ENCODE results near the gene ARID3C.

The ARID3C gene

GRCh38 chr9:34610434-34611206, 18.2 kb downstream of the ARID3C start:
- in situ Hi-C loops (cut with MboI; ENCODE audit: low sequenced_read_pairs, unreplicated experiment) = no loop called here
- TF ChIP-seq CTCF (IDR thresholded peaks at IDR 0.05; ENCODE audit: borderline replicate concordance, control extremely low read depth, extremely low read depth, insufficient read depth, missing control alignments) = no peak
- DNase-seq (ENCODE audit: low spot score) = no peak

GRCh38 chr9:34607331-34607730, 21.5 kb downstream of the ARID3C start:
- DNase-seq (ENCODE audit: low spot score) = no peak
- in situ Hi-C loops (cut with MboI; ENCODE audit: low sequenced_read_pairs, unreplicated experiment) = loop anchor here (10.0 kb wide), 2 partner anchors 173 to 203 kb away; no protein-coding TSS in a partner anchor
- TF ChIP-seq CTCF (IDR thresholded peaks at IDR 0.05; ENCODE audit: borderline replicate concordance, control extremely low read depth, extremely low read depth, insufficient read depth, missing control alignments) = no peak

- TF ChIP-seq CTCF (IDR thresholded peaks at IDR 0.05; ENCODE audit: borderline replicate concordance, control extremely low read depth, extremely low read depth, insufficient read depth, missing control alignments) = no peak
- no peak for DNase-seq (ENCODE audit: low spot score)
- in situ Hi-C loops (cut with MboI; ENCODE audit: low sequenced_read_pairs, unreplicated experiment) = loop anchor here (10.0 kb wide), 2 partner anchors 172 to 202 kb away; no protein-coding TSS in a partner anchor
These were observed 22.0 kb downstream of the ARID3C start for GRCh38 chr9:34606905-34607304.

- TF ChIP-seq CTCF (IDR thresholded peaks at IDR 0.05; ENCODE audit: borderline replicate concordance, control extremely low read depth, extremely low read depth, insufficient read depth, missing control alignments) = no peak
- DNase-seq (ENCODE audit: low spot score) = no peak
- in situ Hi-C loops (cut with MboI; ENCODE audit: low sequenced_read_pairs, unreplicated experiment) = loop anchor here (10.0 kb wide), 2 partner anchors 171 to 201 kb away; no protein-coding TSS in a partner anchor
These were observed 22.7 kb downstream of the ARID3C start for GRCh38 chr9:34606190-34606589.

GRCh38 chr9:34603610-34604231, 25.1 kb downstream of the ARID3C start:
- peak; percentile 89 for TF ChIP-seq CTCF (IDR thresholded peaks at IDR 0.05; ENCODE audit: borderline replicate concordance, control extremely low read depth, extremely low read depth, insufficient read depth, missing control alignments)

GRCh38 chr9:34601937-34602573, 26.8 kb downstream of the ARID3C start:
- DNase-seq (ENCODE audit: low spot score) = no peak
- no peak for TF ChIP-seq CTCF (IDR thresholded peaks at IDR 0.05; ENCODE audit: borderline replicate concordance, control extremely low read depth, extremely low read depth, insufficient read depth, missing control alignments)
- in situ Hi-C loops (cut with MboI; ENCODE audit: low sequenced_read_pairs, unreplicated experiment) = loop anchor here (10.0 kb wide), 2 partner anchors 167 to 197 kb away; no protein-coding TSS in a partner anchor

More at GRCh38 chr9:34603610-34604231, 25.1 kb downstream of the ARID3C start:
- in situ Hi-C loops (cut with MboI; ENCODE audit: low sequenced_read_pairs, unreplicated experiment) = loop anchor here (10.0 kb wide), 2 partner anchors 169 to 199 kb away; no protein-coding TSS in a partner anchor
- DNase-seq (ENCODE audit: low spot score) = peak; percentile 87
